ENCODE data around the gene B3GNT8. TPM values are rescaled to one million over a fixed set of nuclear protein-coding genes. Genes with fewer than 3 reads are reported as not detected.
"Not testable (repeated sequence)": the region's sequence is repeated elsewhere in the genome, so short reads cannot be mapped to it uniquely, and the experiment has no call there.

Gene B3GNT8
- polyA plus RNA-seq, 4 donors = 3.3 to 6.5 (median 5.3) TPM

GRCh38 chr19:41397086-41398049 lies 29.8 kb downstream of the B3GNT8 start, which contains the start of the genes BCKDHA and EXOSC5:
Gene BCKDHA, plus strand, starts transcription at chr19:41397818. Its CDS starts 10 bp downstream, at chr19:41397828.
Gene EXOSC5, minus strand, starts transcription at chr19:41397359. Its CDS starts 31 bp downstream, at chr19:41397328.
- DNase-seq (ENCODE audit: low read depth in 4 of 4, low spot score in 3 of 4) = peak; percentile 98 to 100 (median 100)

- DNase-seq (ENCODE audit: low read depth in 4 of 4, low spot score in 3 of 4) = no peak
These were observed 31.8 kb downstream of the B3GNT8 start for GRCh38 chr19:41395355-41395754.

GRCh38 chr19:41392775-41393174 lies 34.4 kb downstream of the B3GNT8 start:
- no peak for DNase-seq (ENCODE audit: low read depth in 4 of 4, low spot score in 3 of 4)

- DNase-seq (ENCODE audit: low read depth in 4 of 4, low spot score in 3 of 4) = no peak
These were observed 35.6 kb downstream of the B3GNT8 start for GRCh38 chr19:41391618-41392017.

GRCh38 chr19:41386442-41386841 lies 40.7 kb downstream of the B3GNT8 start:
- no peak for DNase-seq (ENCODE audit: low read depth in 4 of 4, low spot score in 3 of 4)

- DNase-seq (ENCODE audit: low read depth in 4 of 4, low spot score in 3 of 4) = no peak
These were observed 42.8 kb downstream of the B3GNT8 start for GRCh38 chr19:41384351-41384750.

- not testable (repeated sequence) for DNase-seq (ENCODE audit: low read depth in 4 of 4, low spot score in 3 of 4)
These were observed 45.6 kb downstream of the B3GNT8 start for GRCh38 chr19:41381536-41381935.

- no peak for DNase-seq (ENCODE audit: low read depth in 4 of 4, low spot score in 3 of 4)
These were observed 49.0 kb downstream of the B3GNT8 start for GRCh38 chr19:41377977-41378709.

GRCh38 chr19:41376998-41377365 lies 50.2 kb downstream of the B3GNT8 start:
- no peak for DNase-seq (ENCODE audit: low read depth in 4 of 4, low spot score in 3 of 4)

- DNase-seq (ENCODE audit: low read depth in 4 of 4, low spot score in 3 of 4) = peak in 1 of 4 donors; percentile 38
These were observed 50.8 kb downstream of the B3GNT8 start, which contains the start of gene TMEM91 for GRCh38 chr19:41376241-41376997. Gene TMEM91, plus strand, starts transcription at chr19:41376533. Its CDS starts 1,777 bp downstream, at chr19:41378310.

Other genes starting within 250 kb of the B3GNT8 start
- under 1 TPM; 0.22 to 0.64 (median 0.42) TPM for gene CYP2S1, start 234.2 kb downstream of the B3GNT8 start, polyA plus RNA-seq (ENCODE audit: insufficient read length in 4 of 4)
- gene AXL, start 208.2 kb downstream of the B3GNT8 start, polyA plus RNA-seq (ENCODE audit: insufficient read length in 4 of 4) = 10 to 100 TPM; 30.9 to 34.9 (median 32.5) TPM
- 100 to 1,000 TPM; 202 to 215 (median 206) TPM for gene HNRNPUL1, start 163.0 kb downstream of the B3GNT8 start, polyA plus RNA-seq (ENCODE audit: insufficient read length in 4 of 4)
- gene CCDC97, start 117.2 kb downstream of the B3GNT8 start, polyA plus RNA-seq (ENCODE audit: insufficient read length in 4 of 4) = 10 to 100 TPM; 33.1 to 36.2 (median 34.5) TPM
- gene TGFB1, start 73.5 kb downstream of the B3GNT8 start, polyA plus RNA-seq (ENCODE audit: insufficient read length in 4 of 4) = 10 to 100 TPM; 24.0 to 37.9 (median 30.5) TPM
- 10 to 100 TPM in 1 of 4 donors, 1 to 10 TPM in 3; 5.8 to 10.1 (median 6.3) TPM for gene B9D2, start 63.2 kb downstream of the B3GNT8 start, polyA plus RNA-seq (ENCODE audit: insufficient read length in 4 of 4)
- 10 to 100 TPM in 2 of 4 donors, 1 to 10 TPM in 2; 9.1 to 14.2 (median 10.1) TPM for gene TMEM91, start 50.8 kb downstream of the B3GNT8 start, polyA plus RNA-seq (ENCODE audit: insufficient read length in 4 of 4)
- gene EXOSC5, start 30.0 kb downstream of the B3GNT8 start, polyA plus RNA-seq (ENCODE audit: insufficient read length in 4 of 4) = 10 to 100 TPM; 14.3 to 21.4 (median 16.3) TPM
- 10 to 100 TPM; 26.8 to 59.4 (median 29.0) TPM for gene BCKDHA, start 29.6 kb downstream of the B3GNT8 start, polyA plus RNA-seq (ENCODE audit: insufficient read length in 4 of 4)
- gene DMAC2, start 12.5 kb upstream of the B3GNT8 start, polyA plus RNA-seq (ENCODE audit: insufficient read length in 4 of 4) = 10 to 100 TPM; 58.2 to 62.1 (median 59.2) TPM
- gene ERICH4, start 15.8 kb upstream of the B3GNT8 start, polyA plus RNA-seq (ENCODE audit: insufficient read length in 4 of 4) = 1 to 10 TPM; 2.3 to 6.3 (median 5.0) TPM
- 1 to 10 TPM in 2 of 4 donors, under 1 TPM in 2; 0.80 to 2.1 (median 1.3) TPM for gene CEACAM21, start 148.8 kb upstream of the B3GNT8 start, polyA plus RNA-seq (ENCODE audit: insufficient read length in 4 of 4)
- under 1 TPM in 1 of 4 donors, not detected in 3; 0.16 TPM for gene CEACAM4, start 199.7 kb upstream of the B3GNT8 start, polyA plus RNA-seq (ENCODE audit: insufficient read length in 4 of 4)

Data from right renal pelvis (tissue), 4 donors.